HG02943 (cell line): ENCODE data around the gene LRCH3.
"Not testable (repeated sequence)": the region's sequence is repeated elsewhere in the genome, so short reads cannot be mapped to it uniquely, and the experiment has no call there.

Experiments
- ATAC-seq: cut with Tn5 transposase; IDR thresholded peaks from one replicate; pipeline ENCODE4 v1.9.1; 2021; ENCODE audit warnings: mild to moderate bottlenecking, low read depth, moderate library complexity; ENCODE audit not compliant: unreplicated experiment

The LRCH3 gene

GRCh38 chr3:197913641-197914380 lies 122.8 kb downstream of the LRCH3 start:
- ATAC-seq = no peak

- not testable (repeated sequence) for ATAC-seq
These were observed 130.6 kb downstream of the LRCH3 start for GRCh38 chr3:197921429-197922275.

- no peak for ATAC-seq
These were observed 135.4 kb downstream of the LRCH3 start for GRCh38 chr3:197926418-197926817.

DNA sequence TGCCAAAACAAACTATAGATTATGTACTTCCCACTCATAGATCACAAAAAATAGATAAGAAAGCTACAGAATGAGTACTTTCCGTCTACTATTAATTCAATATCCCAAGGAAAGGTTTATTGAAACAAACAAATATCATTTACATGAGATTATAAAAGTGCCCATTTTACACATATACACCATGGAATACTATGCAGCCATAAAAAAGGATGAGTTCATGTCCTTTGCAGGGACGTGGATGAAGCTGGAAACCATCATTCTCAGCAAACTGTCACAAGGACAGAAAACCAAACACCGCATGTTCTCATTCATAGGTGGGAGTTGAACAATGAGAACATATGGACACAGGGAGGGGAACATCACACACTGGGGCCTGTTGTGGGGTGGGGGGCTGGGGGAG lies 136.5 kb downstream of the LRCH3 start:
- not testable (repeated sequence) for ATAC-seq

DNA sequence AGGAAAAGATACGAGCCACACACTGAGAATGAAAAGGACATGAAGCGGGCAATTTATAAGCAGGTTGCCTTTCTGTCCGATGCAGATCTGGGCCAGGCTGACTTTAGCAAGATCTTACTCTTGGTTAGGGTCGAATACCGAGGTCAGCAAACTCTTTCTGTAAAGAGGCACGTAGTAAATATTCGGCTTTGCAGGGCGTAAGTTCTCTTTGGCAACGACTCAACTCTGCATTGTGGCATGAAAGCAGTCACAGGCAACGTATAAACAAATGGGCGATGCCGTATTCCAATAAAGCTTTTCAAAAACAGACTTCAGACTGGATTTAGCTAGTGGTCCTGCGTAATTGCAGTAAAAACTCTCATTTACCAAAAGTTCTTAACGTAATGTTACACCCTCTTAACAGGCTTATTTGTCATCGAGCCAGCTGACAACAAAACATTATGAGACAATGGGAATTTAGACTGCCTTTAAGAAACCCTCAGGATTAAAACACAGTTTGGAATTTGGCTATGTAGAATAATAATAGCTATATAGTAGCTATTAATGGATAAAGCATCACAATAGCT lies 145.8 kb downstream of the LRCH3 start:
- no peak for ATAC-seq
